Neural cell (in vitro differentiated cells): ENCODE results near the gene MAPK9.

Experiments
- CTCF ChIP-seq: fragments of 450-650 bp; IDR thresholded peaks from 2 replicates; pipeline ENCODE4 v1.5.1; 2014; ENCODE audit warnings: antibody characterized with exemption, mild to moderate bottlenecking, moderate library complexity; ENCODE audit not compliant: poor library complexity, severe bottlenecking
- EP300 ChIP-seq: fragments of 450-650 bp; conservative IDR thresholded peaks from 2 replicates; pipeline ENCODE4 v1.6.1; 2014; ENCODE audit warnings: antibody characterized with exemption, mild to moderate bottlenecking, moderate library complexity; ENCODE audit not compliant: poor library complexity, severe bottlenecking
- EZH2 ChIP-seq: fragments of 200-600, 300-800 bp; shearing (Covaris generic), sonication (generic); IDR thresholded peaks from 2 replicates; pipeline ENCODE4 v1.6.1; 2014; ENCODE audit warnings: antibody characterized with exemption, low read length, borderline replicate concordance, mild to moderate bottlenecking; ENCODE audit not compliant: insufficient read depth, poor library complexity, severe bottlenecking
- MXI1 ChIP-seq: fragments of 450-650 bp; conservative IDR thresholded peaks from 2 replicates; pipeline ENCODE4 v1.6.1; 2014; ENCODE audit warnings: antibody characterized with exemption, mild to moderate bottlenecking; ENCODE audit not compliant: poor library complexity, severe bottlenecking
- POLR2AphosphoS5 ChIP-seq: IDR thresholded peaks from 2 replicates; pipeline ENCODE4 v1.6.1; 2012
- REST ChIP-seq: IDR thresholded peaks from 2 replicates; pipeline ENCODE4 v1.6.1; 2012; ENCODE audit warnings: borderline replicate concordance

GRCh38 chr5:180204276-180204819 lies 87.5 kb downstream of the MAPK9 start:
- no peak for TF ChIP-seq CTCF
- no peak for TF ChIP-seq MXI1
- no peak for TF ChIP-seq EP300
- no peak for TF ChIP-seq REST
- no peak for TF ChIP-seq EZH2
- no peak for TF ChIP-seq POLR2AphosphoS5
